OCI-LY7 (cell line): Measurements from ENCODE around the gene KIF5A. TPM values are rescaled to one million over a fixed set of nuclear protein-coding genes. Genes with fewer than 3 reads are reported as not detected.

ENCODE experiments used
- BruUV-seq: library from RNA; stranded (reverse); fragments of 400-500 nt; replicated peaks from 2 replicates; lab custom pipeline; 2021; lab: Mats Ljungman, UMichigan
- CTCF ChIA-PET: fragments of 300-600 bp; sonication (Branson Sonifier 250); formaldehyde crosslinking; loops from one replicate; lab custom pipeline; 2022; ENCODE audit warnings: antibody characterized with exemption; ENCODE audit not compliant: unreplicated experiment; lab: Charles Lee
- POLR2A ChIA-PET: fragments of 300-600 bp; sonication (Branson Sonifier 250); formaldehyde crosslinking; loops from one replicate; lab custom pipeline; 2022; ENCODE audit warnings: antibody characterized with exemption; lab: Charles Lee
- DNase-seq: peaks from one replicate; pipeline ENCODE4 v3.0.0-alpha.2; 2015; ENCODE audit warnings: low spot score
- H2AFZ ChIP-seq: fragments of 200-600 bp; sonication (generic), shearing (Covaris generic); 2 replicates; pipeline ENCODE4 v1.6.1; 2014; ENCODE audit warnings: mild to moderate bottlenecking, antibody characterized with exemption, low read length, moderate library complexity
- H3K27ac ChIP-seq: fragments of 200-600 bp; sonication (generic); 2 replicates; pipeline ENCODE4 v1.5.1; 2014; ENCODE audit warnings: mixed run types, low read depth, mild to moderate bottlenecking, moderate library complexity, low read length, inconsistent platforms; ENCODE audit not compliant: poor library complexity, severe bottlenecking
- H3K36me3 ChIP-seq: fragments of 200-600 bp; sonication (generic); 2 replicates; pipeline ENCODE4 v1.6.1; 2014; ENCODE audit warnings: mild to moderate bottlenecking, antibody characterized with exemption, low read length, moderate library complexity, mixed read lengths; ENCODE audit not compliant: insufficient read depth
- H3K4me1 ChIP-seq: fragments of 200-600 bp; sonication (generic); 2 replicates; pipeline ENCODE4 v1.5.1; 2014; ENCODE audit warnings: mild to moderate bottlenecking, low read length; ENCODE audit not compliant: insufficient read depth, poor library complexity, severe bottlenecking
- H3K4me2 ChIP-seq: fragments of 200-600 bp; sonication (generic); 2 replicates; pipeline ENCODE4 v1.6.1; 2014; ENCODE audit warnings: mild to moderate bottlenecking, low read length
- H3K4me3 ChIP-seq: fragments of 200-600 bp; sonication (generic); 2 replicates; pipeline ENCODE4 v1.5.1; 2014; ENCODE audit warnings: mild to moderate bottlenecking, low read depth, low read length; ENCODE audit not compliant: poor library complexity, severe bottlenecking
- H3K79me2 ChIP-seq: fragments of 200-600 bp; sonication (generic); 2 replicates; pipeline ENCODE4 v1.6.1; 2016; ENCODE audit warnings: low read depth, mild to moderate bottlenecking, low read length, moderate library complexity, mixed read lengths; ENCODE audit not compliant: insufficient read depth
- H3K9me2 ChIP-seq: fragments of 200-600 bp; sonication (generic); 2 replicates; pipeline ENCODE4 v1.6.1; 2016; ENCODE audit warnings: mild to moderate bottlenecking, low read length, mixed read lengths; ENCODE audit not compliant: insufficient read depth
- H3K9me3 ChIP-seq: fragments of 200-600 bp; sonication (generic); 2 replicates; pipeline ENCODE4 v1.6.1; 2014; ENCODE audit warnings: mild to moderate bottlenecking, mixed run types, low read length, mixed read lengths
- H4K20me1 ChIP-seq: fragments of 200-600 bp; sonication (generic); 2 replicates; pipeline ENCODE4 v1.6.1; 2014; ENCODE audit warnings: mild to moderate bottlenecking, antibody characterized with exemption, low read length, moderate library complexity, mixed read lengths; ENCODE audit not compliant: insufficient read depth
- CTCF ChIP-seq: fragments of 200-600 bp; sonication (generic); conservative IDR thresholded peaks from 2 replicates; pipeline ENCODE4 v1.5.1; 2014; ENCODE audit warnings: mild to moderate bottlenecking, antibody characterized with exemption, low read length, moderate library complexity, mixed read lengths
- EZH2phosphoT487 ChIP-seq: fragments of 200-600 bp; sonication (generic); IDR thresholded peaks from 2 replicates; pipeline ENCODE4 v1.6.1; 2018; ENCODE audit warnings: low read depth, borderline replicate concordance, mild to moderate bottlenecking, mixed run types, antibody characterized with exemption, low read length, moderate library complexity, mixed read lengths
- intact Hi-C: fragments of 100-400 bp; cut with micrococcal nuclease; formaldehyde crosslinking; loops from one replicate; pipeline ENCODE4 v1.10.0; 2022; ENCODE audit not compliant: unreplicated experiment
- total RNA-seq, 2 experiments: library from RNA; depleted of rRNA in 1 of 2; stranded (reverse); fragments of >200 nt in 1 of 2; shearing (Covaris generic) in 1 of 2; gene quantifications; 2 replicates each; pipeline ENCODE4 v1.2.3, GENCODE V29; 2014 to 2022

KIF5A gene
- total RNA-seq, 2 experiments from 2014 or later = 0.09 to 1.6 TPM

GRCh38 chr12:57577981-57578758, 28.3 kb downstream of the KIF5A start:
- Histone ChIP-seq H3K36me3 (no peaks in the 10 kb centered on the region), H2AFZ (no peak overlapping the region), H3K9me2 (no peaks in the 10 kb centered on the region), H3K79me2 (no peaks in the 10 kb centered on the region), H4K20me1 (no peaks in the 10 kb centered on the region), H3K4me1 (no peaks in the 10 kb centered on the region), H3K9me3 (no peaks in the 10 kb centered on the region), H3K4me3 (no peak overlapping the region), H3K27ac (no peak overlapping the region), H3K4me2 (no peak overlapping the region)
- intact Hi-C loops = no loop called here
- ChIA-PET POLR2A (no interaction called here), CTCF (no interaction called here)
- no peak for TF ChIP-seq EZH2phosphoT487
- TF ChIP-seq CTCF = no peak
- DNase-seq = no peak
- no TSS peak for BruUV-seq

GRCh38 chr12:57579011-57579410, 29.2 kb downstream of the KIF5A start:
- Histone ChIP-seq H3K4me1 (no peaks in the 10 kb centered on the region), H3K27ac (no peak overlapping the region), H2AFZ (no peak overlapping the region), H3K4me2 (no peak overlapping the region), H3K4me3 (no peak overlapping the region), H3K9me2 (no peaks in the 10 kb centered on the region), H3K9me3 (no peaks in the 10 kb centered on the region), H4K20me1 (no peaks in the 10 kb centered on the region), H3K36me3 (no peaks in the 10 kb centered on the region), H3K79me2 (no peaks in the 10 kb centered on the region)
- TF ChIP-seq EZH2phosphoT487 (no peak), CTCF (no peak)
- DNase-seq = no peak
- BruUV-seq = no TSS peak
- CTCF ChIA-PET = no interaction called here
- POLR2A ChIA-PET = no interaction called here
- intact Hi-C loops = no loop called here
